ENCODE data around the gene FOXA2.
"Not testable (repeated sequence)": the region's sequence is repeated elsewhere in the genome, so short reads cannot be mapped to it uniquely, and the experiment has no call there.

Gene FOXA2

GRCh38 chr20:22567944-22568871, 16.2 kb downstream of the FOXA2 start:
- DNase-seq: no peak

- DNase-seq: no peak
Observed at GRCh38 chr20:22566876-22567658, 17.3 kb downstream of the FOXA2 start.

GRCh38 chr20:22563062-22563965, 21.1 kb downstream of the FOXA2 start:
- no peak for DNase-seq

- no peak for DNase-seq
Observed at GRCh38 chr20:22562620-22563019, 21.8 kb downstream of the FOXA2 start.

- no peak for DNase-seq
Observed at GRCh38 chr20:22561965-22562577, 22.3 kb downstream of the FOXA2 start.

GRCh38 chr20:22560817-22561216, 23.6 kb downstream of the FOXA2 start:
- DNase-seq: no peak

GRCh38 chr20:22559711-22560318, 24.6 kb downstream of the FOXA2 start:
- DNase-seq: no peak

- no peak for DNase-seq
Observed at GRCh38 chr20:22557403-22558276, 26.7 kb downstream of the FOXA2 start.

- no peak for DNase-seq
Observed at GRCh38 chr20:22556565-22557056, 27.8 kb downstream of the FOXA2 start.

- no peak for DNase-seq
Observed at GRCh38 chr20:22555791-22556564, 28.4 kb downstream of the FOXA2 start.

GRCh38 chr20:22554391-22554790, 30.0 kb downstream of the FOXA2 start:
- DNase-seq: no peak

- DNase-seq: not testable (repeated sequence)
Observed at GRCh38 chr20:22550514-22550913, 33.9 kb downstream of the FOXA2 start.

GRCh38 chr20:22548040-22548439, 36.3 kb downstream of the FOXA2 start:
- no peak for DNase-seq

GRCh38 chr20:22546344-22546743, 38.0 kb downstream of the FOXA2 start:
- no peak for DNase-seq

GRCh38 chr20:22545045-22545444, 39.3 kb downstream of the FOXA2 start:
- no peak for DNase-seq

GRCh38 chr20:22544462-22544861, 39.9 kb downstream of the FOXA2 start:
- DNase-seq: no peak

GRCh38 chr20:22542427-22542826, 41.9 kb downstream of the FOXA2 start:
- DNase-seq: no peak

- no peak for DNase-seq
Observed at GRCh38 chr20:22540832-22541231, 43.5 kb downstream of the FOXA2 start.

GRCh38 chr20:22536956-22537756, 47.2 kb downstream of the FOXA2 start:
- DNase-seq: no peak
